HEK293 (cell line): Measurements from ENCODE around the gene CNR1.
"Not testable (repeated sequence)": the region's sequence is repeated elsewhere in the genome, so short reads cannot be mapped to it uniquely, and the experiment has no call there.

Source experiments
- CTCF ChIA-PET: fragments of 350-600 bp; formaldehyde crosslinking; extraction: SDS; loops from one replicate; lab custom pipeline; 2021; ENCODE audit warnings: antibody characterized with exemption; lab: Yijun Ruan, JAX
- POLR2A ChIA-PET: fragments of 300-600 bp; formaldehyde crosslinking; extraction: SDS; loops from one replicate; lab custom pipeline; 2020; ENCODE audit warnings: antibody characterized with exemption, inconsistent platforms; lab: Yijun Ruan, JAX
- H3K27ac ChIP-seq: fragments of 200-500 bp; sonication (Bioruptor generic); 2 replicates; pipeline ENCODE4 v1.5.1; 2014; ENCODE audit warnings: low read depth, low read length, control low read depth, inconsistent platforms; ENCODE audit errors: extremely low read depth
- H3K36me3 ChIP-seq, 2 experiments: fragments of 200-500 bp in 1 of 2; sonication (Bioruptor generic) in 1 of 2; 1 replicate in 1 of 2; 2 replicates in 1 of 2; pipeline ENCODE4 v1.5.1; 2014 to 2017; ENCODE audit warnings: inconsistent platforms in 2 of 2, low read length in 2 of 2; ENCODE audit not compliant: control insufficient read depth in 2 of 2, insufficient read depth in 1 of 2
- H3K4me1 ChIP-seq: fragments of 200-500 bp; sonication (Bioruptor generic); 2 replicates; pipeline ENCODE4 v1.5.1; 2014; ENCODE audit warnings: mild to moderate bottlenecking, low read length, inconsistent platforms; ENCODE audit not compliant: control insufficient read depth, insufficient read depth
- H3K4me3 ChIP-seq: 2 replicates; pipeline ENCODE4 v1.5.1; 2011; ENCODE audit warnings: low read depth, mild to moderate bottlenecking, control low read depth, low read length, moderate library complexity
- H3K9me3 ChIP-seq: fragments of 200-500 bp; sonication (Bioruptor generic); 2 replicates; pipeline ENCODE4 v1.5.1; 2014; ENCODE audit warnings: low read depth, low read length, inconsistent platforms; ENCODE audit not compliant: control insufficient read depth, insufficient read depth
- BCL6B ChIP-seq: fragments of 450-650 bp; formaldehyde crosslinking; IDR thresholded peaks from 2 replicates; pipeline ENCODE4 v1.5.1; 2017; ENCODE audit warnings: missing biosample characterization, missing genetic modification characterization
- FEZF1 ChIP-seq: fragments of 450-650 bp; formaldehyde crosslinking; IDR thresholded peaks from 2 replicates; pipeline ENCODE4 v1.5.1; 2016; ENCODE audit warnings: missing biosample characterization, missing genetic modification characterization
- KLF1 ChIP-seq: fragments of 450-650 bp; formaldehyde crosslinking; IDR thresholded peaks from 2 replicates; pipeline ENCODE4 v1.5.1; 2016; ENCODE audit warnings: missing biosample characterization, missing genetic modification characterization
- KLF9 ChIP-seq: fragments of 450-650 bp; formaldehyde crosslinking; IDR thresholded peaks from 2 replicates; pipeline ENCODE4 v1.5.1; 2016; ENCODE audit warnings: missing biosample characterization, missing genetic modification characterization, low read depth
- PRDM1 ChIP-seq: fragments of 450-650 bp; formaldehyde crosslinking; IDR thresholded peaks from 2 replicates; pipeline ENCODE4; 2016; ENCODE audit warnings: missing biosample characterization, missing genetic modification characterization
- TRIM28 ChIP-seq: IDR thresholded peaks from 2 replicates; pipeline ENCODE4 v1.6.1; 2011; ENCODE audit warnings: low read length, control low read depth, borderline replicate concordance
- ZFP69B ChIP-seq: fragments of 450-650 bp; formaldehyde crosslinking; IDR thresholded peaks from 2 replicates; pipeline ENCODE4 v1.5.1; 2016; ENCODE audit warnings: missing biosample characterization, missing genetic modification characterization
- ZNF10 ChIP-seq: fragments of 450-650 bp; formaldehyde crosslinking; IDR thresholded peaks from 2 replicates; pipeline ENCODE4 v1.5.1; 2017; ENCODE audit warnings: missing biosample characterization, missing genetic modification characterization
- ZNF132 ChIP-seq: fragments of 450-650 bp; formaldehyde crosslinking; IDR thresholded peaks from 2 replicates; pipeline ENCODE4 v1.5.1; 2017; ENCODE audit warnings: missing biosample characterization, missing genetic modification characterization, borderline replicate concordance
- ZNF19 ChIP-seq: fragments of 450-650 bp; formaldehyde crosslinking; IDR thresholded peaks from 2 replicates; pipeline ENCODE4; 2016; ENCODE audit warnings: missing biosample characterization, missing genetic modification characterization, low read depth
- ZNF26 ChIP-seq: fragments of 450-650 bp; formaldehyde crosslinking; IDR thresholded peaks from 2 replicates; pipeline ENCODE4 v1.5.1; 2016; ENCODE audit warnings: missing biosample characterization, missing genetic modification characterization
- ZNF391 ChIP-seq: fragments of 450-650 bp; formaldehyde crosslinking; IDR thresholded peaks from 2 replicates; pipeline ENCODE4 v1.5.1; 2016; ENCODE audit warnings: low read depth, missing biosample characterization, missing genetic modification characterization, borderline replicate concordance
- ZNF48 ChIP-seq: fragments of 450-650 bp; formaldehyde crosslinking; IDR thresholded peaks from 2 replicates; pipeline ENCODE4 v1.5.1; 2016; ENCODE audit warnings: missing biosample characterization, missing genetic modification characterization
- ZNF510 ChIP-seq: fragments of 450-650 bp; formaldehyde crosslinking; IDR thresholded peaks from 2 replicates; pipeline ENCODE4 v1.5.1; 2018; ENCODE audit warnings: mild to moderate bottlenecking, missing genetic modification characterization, missing biosample characterization; ENCODE audit not compliant: insufficient replicate concordance
- ZNF548 ChIP-seq: fragments of 450-650 bp; formaldehyde crosslinking; IDR thresholded peaks from 2 replicates; pipeline ENCODE4 v1.5.1; 2016; ENCODE audit warnings: missing biosample characterization, missing genetic modification characterization
- ZNF658 ChIP-seq: fragments of 450-650 bp; formaldehyde crosslinking; IDR thresholded peaks from 2 replicates; pipeline ENCODE4; 2016; ENCODE audit warnings: missing biosample characterization, missing genetic modification characterization
- ZNF785 ChIP-seq: fragments of 450-650 bp; formaldehyde crosslinking; IDR thresholded peaks from 2 replicates; pipeline ENCODE4 v1.5.1; 2016; ENCODE audit warnings: missing biosample characterization, missing genetic modification characterization
- ZNF830 ChIP-seq: fragments of 450-650 bp; IDR thresholded peaks from 2 replicates; pipeline ENCODE4 v1.5.0; 2018; ENCODE audit warnings: missing biosample characterization, missing genetic modification characterization, low read depth, mild to moderate bottlenecking, moderate library complexity

The CNR1 gene

GRCh38 chr6:88211446-88211845, 45.3 kb upstream of the CNR1 start:
- no peak overlapping the region for H3K27ac ChIP-seq
- H3K9me3 ChIP-seq, result no peaks in the 10 kb centered on the region
- no peak for TF ChIP-seq ZNF830
- no peak for TF ChIP-seq KLF1 (tag by site-specific recombination)
- TF ChIP-seq TRIM28, result no peak
- no peaks in the 10 kb centered on the region for H3K36me3 ChIP-seq
- ChIA-PET POLR2A (no interaction called here), CTCF (no interaction called here)
- H3K4me3 ChIP-seq, result no peak overlapping the region
- H3K4me1 ChIP-seq, result no peaks in the 10 kb centered on the region

GRCh38 chr6:88209301-88209700, 43.2 kb upstream of the CNR1 start:
- POLR2A ChIA-PET, result no interaction called here

GRCh38 chr6:88208726-88209125, 42.6 kb upstream of the CNR1 start:
- Histone ChIP-seq H3K27ac (no peak overlapping the region), H3K9me3 (no peaks in the 10 kb centered on the region), H3K36me3 (no peaks in the 10 kb centered on the region), H3K4me3 (no peak overlapping the region), H3K4me1 (no peaks in the 10 kb centered on the region)
- TF ChIP-seq KLF9 (tag by site-specific recombination) (no peak), ZNF785 (no peak), ZNF658 (no peak), ZNF48 (tag by site-specific recombination) (no peak), ZFP69B (tag by site-specific recombination) (no peak)
- CTCF ChIA-PET, result no interaction called here
- POLR2A ChIA-PET, result no interaction called here

More at GRCh38 chr6:88209301-88209700, 43.2 kb upstream of the CNR1 start:
- H3K36me3 ChIP-seq, result no peaks in the 10 kb centered on the region
- H3K4me3 ChIP-seq, result no peak overlapping the region
- no peak for TF ChIP-seq ZNF19
- CTCF ChIA-PET, result no interaction called here
- H3K4me1 ChIP-seq, result no peaks in the 10 kb centered on the region
- no peak overlapping the region for H3K27ac ChIP-seq
- H3K9me3 ChIP-seq, result no peaks in the 10 kb centered on the region

- POLR2A ChIA-PET, H3K27ac ChIP-seq, H3K4me1 ChIP-seq, H3K36me3 ChIP-seq, H3K4me3 ChIP-seq, H3K9me3 ChIP-seq: not testable (repeated sequence)
- CTCF ChIA-PET, result interaction anchor here (0.6 kb wide), 1 partner anchor 632 kb away, joined by 3 read pairs; no protein-coding TSS in a partner anchor
Measured at GRCh38 chr6:88201734-88202133, 35.6 kb upstream of the CNR1 start.

GRCh38 chr6:88184921-88185320, 18.8 kb upstream of the CNR1 start:
- Histone ChIP-seq H3K36me3 (no peaks in the 10 kb centered on the region), H3K27ac (no peak overlapping the region), H3K4me1 (no peaks in the 10 kb centered on the region), H3K9me3 (no peaks in the 10 kb centered on the region), H3K4me3 (no peak overlapping the region)
- ChIA-PET CTCF (no interaction called here), POLR2A (no interaction called here)
- no peak for TF ChIP-seq ZNF10 (tag by site-specific recombination)
- no peak for TF ChIP-seq PRDM1 (tag by site-specific recombination)
- no peak for TF ChIP-seq FEZF1 (tag by site-specific recombination)
- no peak for TF ChIP-seq BCL6B (tag by site-specific recombination)
- TF ChIP-seq ZNF391 (tag by site-specific recombination), result no peak
- no peak for TF ChIP-seq ZNF548 (tag by site-specific recombination)
- TF ChIP-seq ZNF132 (tag by site-specific recombination), result no peak
- TF ChIP-seq ZNF26, result no peak
- TF ChIP-seq ZNF510 (tag by site-specific recombination), result no peak
